CD4-positive, alpha-beta T cell (primary cell): ENCODE results near the gene RAPGEF5. TPM values are rescaled to one million over a fixed set of nuclear protein-coding genes. Genes with fewer than 3 reads are reported as not detected.

Experiments
- ATAC-seq: fragments of 200-7000 bp; cut with Tn5 transposase; one replicate; pipeline ENCODE4 v1.10.0; 2022; ENCODE audit warnings: mild to moderate bottlenecking; ENCODE audit not compliant: poor library complexity
- CTCF ChIA-PET: fragments of 350-600 bp; sonication (Branson Sonifier 250); formaldehyde crosslinking; loops from one replicate; lab custom pipeline; 2021; ENCODE audit warnings: antibody characterized with exemption, inconsistent platforms; lab: Charles Lee
- POLR2A ChIA-PET: fragments of 350-600 bp; sonication (Branson Sonifier 250); formaldehyde crosslinking; loops from one replicate; lab custom pipeline; 2021; ENCODE audit warnings: antibody characterized with exemption, inconsistent platforms; lab: Charles Lee
- DNase-seq, 14 experiments: peaks; one replicate each; pipeline ENCODE4 v3.0.0-alpha.2; 2013 to 2020; ENCODE audit warnings: mixed read lengths in 2 of 14
- H3K27ac ChIP-seq, 2 donors: one replicate each; pipeline versions ENCODE4 v1.5.1 to v1.7.0; 2013; ENCODE audit warnings: low read length in 2 of 2, low read depth in 1 of 2, mild to moderate bottlenecking in 1 of 2
- H3K27me3 ChIP-seq, 2 experiments: 1 replicate in 1 of 2; 2 replicates in 1 of 2; pipeline versions ENCODE4 v1.6.1 to v1.7.0; 2013; ENCODE audit warnings: low read length in 2 of 2, control low read depth in 1 of 2, mild to moderate bottlenecking in 1 of 2, moderate library complexity in 1 of 2; ENCODE audit not compliant: insufficient read depth in 2 of 2, control insufficient read depth in 1 of 2
- H3K36me3 ChIP-seq: one replicate; pipeline ENCODE4 v1.6.1; 2013; ENCODE audit warnings: low read length, control low read depth; ENCODE audit not compliant: insufficient read depth
- H3K4me1 ChIP-seq: one replicate; pipeline ENCODE4 v1.6.1; 2013; ENCODE audit warnings: low read length, control low read depth; ENCODE audit not compliant: insufficient read depth
- H3K4me3 ChIP-seq: one replicate; pipeline ENCODE4 v1.5.1; 2013; ENCODE audit warnings: mild to moderate bottlenecking, low read length, moderate library complexity
- H3K9me3 ChIP-seq, 2 experiments: 1 replicate in 1 of 2; 2 replicates in 1 of 2; pipeline versions ENCODE4 v1.6.1 to v1.7.0; 2013; ENCODE audit warnings: low read length in 2 of 2, mild to moderate bottlenecking in 2 of 2, control low read depth in 1 of 2, moderate library complexity in 1 of 2; ENCODE audit not compliant: control insufficient read depth in 1 of 2, insufficient read depth in 1 of 2
- H3K27ac Mint-ChIP-seq: one replicate; pipeline ENCODE4 v1.8.0; 2020; ENCODE audit warnings: mixed read lengths
- H3K27me3 Mint-ChIP-seq: one replicate; pipeline ENCODE4 v1.8.0; 2021; ENCODE audit warnings: mixed read lengths
- H3K36me3 Mint-ChIP-seq: one replicate; pipeline ENCODE4 v1.8.0; 2021; ENCODE audit warnings: low read depth, mixed read lengths
- H3K4me1 Mint-ChIP-seq: one replicate; pipeline ENCODE4 v1.8.0; 2021; ENCODE audit warnings: low read depth, mixed read lengths
- H3K4me3 Mint-ChIP-seq: one replicate; pipeline ENCODE4 v1.8.0; 2020; ENCODE audit warnings: mild to moderate bottlenecking, mixed read lengths
- H3K9me3 Mint-ChIP-seq: one replicate; pipeline ENCODE4 v1.8.0; 2020; ENCODE audit warnings: mixed read lengths
- CTCF ChIP-seq: fragments of 200-600 bp; IDR thresholded peaks from one replicate; pipeline ENCODE4 v1.8.0; 2022; ENCODE audit warnings: antibody characterized with exemption, mild to moderate bottlenecking
- intact Hi-C, 2 experiments: fragments of 100-400 bp; cut with DNase I in 1 of 2; cut with micrococcal nuclease in 1 of 2; formaldehyde crosslinking; loops; one replicate each; pipeline versions ENCODE4 v1.15.1 to v1.9.0; 2023 to 2025; cut with DNase I, micrococcal nuclease
- total RNA-seq, 174 experiments: library from RNA in 2 of 174; stranded (reverse) in 2 of 174; gene quantifications; one replicate each; pipeline ENCODE4 v1.2.3 and lab custom pipeline; 2021 to 2026

The RAPGEF5 gene
- total RNA-seq, 2 experiments from 2014 or later, result 0.17 TPM; not detected in 1

- Histone ChIP-seq H3K4me3 (no peak overlapping the region), H3K36me3 (no peaks in the 10 kb centered on the region), H3K4me1 (no peaks in the 10 kb centered on the region), H3K27me3 (peaks cover 6 to 8% of the 10 kb centered on the region in 2 experiments), H3K27ac (no peak overlapping the region), H3K9me3 (peaks cover 0 to under 1% of the 10 kb centered on the region in 2 experiments)
- DNase-seq (no peak), ATAC-seq (no peak)
- no peaks in the 10 kb centered on the region for H3K9me3 Mint-ChIP-seq
- ChIA-PET CTCF (no interaction called here), POLR2A (no interaction called here)
- TF ChIP-seq CTCF, result no peak
- H3K4me1 Mint-ChIP-seq, result peaks cover 6% of the 10 kb centered on the region
- H3K4me3 Mint-ChIP-seq, result no peak overlapping the region
- H3K36me3 Mint-ChIP-seq, result no peaks in the 10 kb centered on the region
- intact Hi-C loops, result no loop called here
- H3K27me3 Mint-ChIP-seq, result peaks cover 20% of the 10 kb centered on the region
- no peak overlapping the region for H3K27ac Mint-ChIP-seq
These were observed 4.4 kb upstream of the RAPGEF5 start for GRCh38 chr7:22361320-22361719.

- no peak for TF ChIP-seq CTCF
- Histone ChIP-seq H3K36me3 (no peaks in the 10 kb centered on the region), H3K4me3 (no peak overlapping the region), H3K4me1 (no peaks in the 10 kb centered on the region), H3K9me3 (peaks cover 4 to 8% of the 10 kb centered on the region in 2 experiments), H3K27me3 (peaks cover 16 to 27% of the 10 kb centered on the region in 2 experiments), H3K27ac (no peak overlapping the region)
- no peak for ATAC-seq
- H3K4me3 Mint-ChIP-seq, result no peak overlapping the region
- POLR2A ChIA-PET, result no interaction called here
- no peak for DNase-seq
- H3K27ac Mint-ChIP-seq, result no peak overlapping the region
- CTCF ChIA-PET, result no interaction called here
- peaks cover 6% of the 10 kb centered on the region for H3K4me1 Mint-ChIP-seq
- peaks cover 40% of the 10 kb centered on the region for H3K27me3 Mint-ChIP-seq
- intact Hi-C loops, result no loop called here
- peaks cover 4% of the 10 kb centered on the region for H3K9me3 Mint-ChIP-seq
- H3K36me3 Mint-ChIP-seq, result no peaks in the 10 kb centered on the region
These were observed 2.1 kb upstream of the RAPGEF5 start for GRCh38 chr7:22358820-22359697.

GRCh38 chr7:22357311-22358175 is 589 bp upstream of the RAPGEF5 start:
- TF ChIP-seq CTCF, result no peak
- no peak for DNase-seq
- intact Hi-C loops, result no loop called here
- no peaks in the 10 kb centered on the region for H3K4me1 ChIP-seq
- ChIA-PET POLR2A (no interaction called here), CTCF (no interaction called here)
- Mint-ChIP-seq H3K9me3 (peaks cover 8% of the 10 kb centered on the region), H3K4me3 (peak overlapping the region; percentile 78), H3K36me3 (no peaks in the 10 kb centered on the region), H3K27me3 (peaks cover 41% of the 10 kb centered on the region), H3K27ac (no peak overlapping the region), H3K4me1 (peaks cover 6% of the 10 kb centered on the region)
- H3K36me3 ChIP-seq, result no peaks in the 10 kb centered on the region
- no peak for ATAC-seq
- peaks cover 4 to 8% of the 10 kb centered on the region in 2 experiments for H3K9me3 ChIP-seq
- no peak overlapping the region for H3K4me3 ChIP-seq
- H3K27ac ChIP-seq, result no peak overlapping the region
- H3K27me3 ChIP-seq, result peaks cover 18 to 27% of the 10 kb centered on the region in 2 experiments
